ENCODE measurements around the gene FMN1. TPM values are rescaled to one million over a fixed set of nuclear protein-coding genes. Genes with fewer than 3 reads are reported as not detected.

The FMN1 gene
- total RNA-seq, 2 experiments from 2014 or later: not detected

DNA sequence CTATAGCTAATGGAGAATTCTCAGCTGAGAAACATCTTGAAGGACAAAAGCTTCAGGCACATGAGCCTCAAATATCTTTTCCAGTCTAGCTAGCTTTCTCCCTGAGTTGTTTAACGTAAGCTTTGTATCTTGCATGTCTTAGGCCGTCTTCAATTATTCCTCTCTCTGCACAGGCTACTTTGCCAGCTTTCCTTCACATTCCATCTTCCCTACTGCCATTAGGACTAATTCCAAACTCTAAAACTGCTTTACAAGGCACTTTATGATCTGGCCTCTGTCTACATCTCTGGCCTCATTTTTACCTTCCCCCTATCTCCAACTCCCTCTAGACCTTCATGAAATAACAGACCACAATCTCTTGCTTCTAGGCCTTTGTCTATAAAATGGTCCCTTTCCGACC is 305.3 kb downstream of the FMN1 start:
- H3K27ac Mint-ChIP-seq: no peak overlapping the region
- H3K27me3 Mint-ChIP-seq: no peaks in the 10 kb centered on the region
- H3K4me1 Mint-ChIP-seq: no peaks in the 10 kb centered on the region
- no peak for ATAC-seq
- no peak overlapping the region for H3K4me3 Mint-ChIP-seq
- H3K36me3 Mint-ChIP-seq: no peaks in the 10 kb centered on the region
- DNase-seq: no peak
- CTCF ChIA-PET: no interaction called here
- H3K9me3 Mint-ChIP-seq (ENCODE audit: low read depth): no peaks in the 10 kb centered on the region

- Mint-ChIP-seq H3K27ac (no peak overlapping the region), H3K36me3 (no peaks in the 10 kb centered on the region), H3K27me3 (no peaks in the 10 kb centered on the region), H3K4me3 (no peak overlapping the region), H3K4me1 (no peaks in the 10 kb centered on the region), H3K9me3 (ENCODE audit: low read depth) (no peaks in the 10 kb centered on the region)
- DNase-seq (no peak), ATAC-seq (no peak)
- CTCF ChIA-PET: no interaction called here
These were observed 306.2 kb downstream of the FMN1 start for GRCh38 chr15:32888221-32888761.

DNA sequence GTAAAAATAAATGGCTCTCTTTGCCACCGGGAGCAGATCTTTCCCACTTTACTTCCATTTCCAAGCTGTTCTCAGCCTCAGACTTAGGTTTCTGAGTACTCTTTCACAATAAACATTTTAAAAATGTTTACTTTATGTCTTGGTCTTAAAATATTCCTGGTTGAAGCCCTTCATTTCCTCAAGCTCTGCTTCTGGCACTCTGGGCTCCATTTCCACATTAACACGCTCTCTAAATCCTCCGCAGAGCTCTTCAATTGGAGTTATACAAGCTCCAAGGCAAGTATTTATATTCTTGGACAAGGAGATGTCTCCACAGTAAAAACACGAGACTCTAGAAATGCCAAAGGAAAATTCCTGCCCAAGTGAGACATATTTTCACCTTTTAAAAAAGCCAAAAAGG is 307.4 kb downstream of the FMN1 start:
- Mint-ChIP-seq H3K27me3 (no peaks in the 10 kb centered on the region), H3K9me3 (ENCODE audit: low read depth) (no peaks in the 10 kb centered on the region), H3K4me3 (no peak overlapping the region), H3K4me1 (no peaks in the 10 kb centered on the region), H3K27ac (no peak overlapping the region), H3K36me3 (no peaks in the 10 kb centered on the region)
- no peak for DNase-seq
- no peak for ATAC-seq
- CTCF ChIA-PET: no interaction called here

GRCh38 chr15:32886459-32886858 is 308.1 kb downstream of the FMN1 start:
- Mint-ChIP-seq H3K27ac (no peak overlapping the region), H3K9me3 (ENCODE audit: low read depth) (no peaks in the 10 kb centered on the region), H3K4me1 (no peaks in the 10 kb centered on the region), H3K4me3 (no peak overlapping the region), H3K27me3 (no peaks in the 10 kb centered on the region), H3K36me3 (no peaks in the 10 kb centered on the region)
- no peak for ATAC-seq
- CTCF ChIA-PET: no interaction called here
- no peak for DNase-seq

- Mint-ChIP-seq H3K27ac (no peak overlapping the region), H3K9me3 (ENCODE audit: low read depth) (no peaks in the 10 kb centered on the region), H3K4me1 (no peaks in the 10 kb centered on the region), H3K27me3 (no peaks in the 10 kb centered on the region), H3K36me3 (no peaks in the 10 kb centered on the region), H3K4me3 (no peak overlapping the region)
- no peak for ATAC-seq
- CTCF ChIA-PET: no interaction called here
- no peak for DNase-seq
These were observed 308.8 kb downstream of the FMN1 start for GRCh38 chr15:32885713-32886112.

DNA sequence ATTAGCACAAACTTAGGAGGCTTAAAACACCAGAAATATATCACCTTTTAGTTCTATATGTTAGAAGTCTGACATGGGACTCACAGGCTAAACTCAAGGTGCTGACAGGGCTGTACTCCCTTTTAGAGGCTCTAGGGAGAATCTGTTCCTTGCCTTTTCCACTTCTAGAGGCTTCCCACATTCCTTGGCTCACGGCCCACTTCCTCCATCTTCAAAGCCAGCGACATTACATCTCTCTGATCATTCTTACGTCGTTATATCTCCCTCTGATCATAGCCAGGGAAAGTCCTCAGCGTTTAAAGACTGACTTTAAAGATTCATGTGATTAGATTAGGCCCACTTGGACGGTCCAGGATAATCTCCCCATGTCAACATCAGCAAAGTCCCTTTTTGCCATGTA is 310.4 kb downstream of the FMN1 start:
- Mint-ChIP-seq H3K9me3 (ENCODE audit: low read depth) (no peaks in the 10 kb centered on the region), H3K27ac (no peak overlapping the region), H3K36me3 (no peaks in the 10 kb centered on the region), H3K27me3 (no peaks in the 10 kb centered on the region), H3K4me3 (no peak overlapping the region), H3K4me1 (no peaks in the 10 kb centered on the region)
- ATAC-seq (no peak), DNase-seq (no peak)
- CTCF ChIA-PET: no interaction called here

DNA sequence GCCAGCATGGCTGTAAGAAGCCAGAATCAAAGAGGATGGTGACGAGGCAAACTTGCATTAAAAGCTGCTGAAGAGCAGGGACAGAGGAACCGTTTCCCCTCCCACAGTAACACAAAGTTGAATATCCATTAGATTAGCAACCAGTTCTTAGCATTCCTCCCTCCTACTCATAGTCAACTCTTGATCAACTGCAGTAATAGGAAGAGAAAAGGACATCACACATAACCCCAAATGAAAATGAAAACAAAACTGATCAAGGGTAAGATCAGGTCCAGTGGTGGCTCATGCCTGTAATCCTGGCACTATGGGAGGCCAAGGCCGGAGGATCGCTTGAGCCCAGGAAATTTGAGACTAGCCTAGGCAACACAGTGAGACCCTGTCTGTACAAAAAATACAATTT is 311.6 kb downstream of the FMN1 start:
- CTCF ChIA-PET: no interaction called here
- no peaks in the 10 kb centered on the region for H3K36me3 Mint-ChIP-seq

DNA sequence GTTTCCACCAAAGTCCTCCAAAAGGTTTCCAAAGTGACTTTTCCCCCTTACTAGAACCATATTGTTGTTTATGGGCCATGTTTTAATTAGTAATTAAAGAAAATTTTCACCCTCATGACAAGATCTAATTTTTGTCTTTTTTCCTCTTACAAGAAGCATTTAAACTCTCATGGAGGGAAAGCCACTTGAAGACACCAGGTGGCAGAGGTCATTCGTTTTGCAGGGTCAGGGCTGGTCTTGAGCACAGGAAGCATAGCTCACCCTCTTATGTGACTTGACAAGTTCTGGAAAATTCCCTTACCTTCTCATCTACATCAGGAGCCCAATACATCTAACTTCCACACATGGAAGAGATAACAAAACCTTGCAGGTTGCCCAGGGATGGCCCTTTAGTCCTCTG is 313.0 kb downstream of the FMN1 start:
- CTCF ChIA-PET: no interaction called here
- no peak for ATAC-seq
- Mint-ChIP-seq H3K27ac (no peak overlapping the region), H3K27me3 (no peaks in the 10 kb centered on the region), H3K9me3 (ENCODE audit: low read depth) (no peaks in the 10 kb centered on the region), H3K4me1 (no peaks in the 10 kb centered on the region), H3K36me3 (no peaks in the 10 kb centered on the region), H3K4me3 (no peak overlapping the region)
- DNase-seq: no peak

More for the DNA sequence above, 311.6 kb downstream of the FMN1 start:
- Mint-ChIP-seq H3K27me3 (no peaks in the 10 kb centered on the region), H3K27ac (no peak overlapping the region), H3K4me3 (no peak overlapping the region), H3K4me1 (no peaks in the 10 kb centered on the region), H3K9me3 (ENCODE audit: low read depth) (no peaks in the 10 kb centered on the region)
- no peak for ATAC-seq
- no peak for DNase-seq

- Mint-ChIP-seq H3K4me3 (no peak overlapping the region), H3K27me3 (no peaks in the 10 kb centered on the region), H3K9me3 (ENCODE audit: low read depth) (no peaks in the 10 kb centered on the region), H3K36me3 (no peaks in the 10 kb centered on the region), H3K27ac (no peak overlapping the region), H3K4me1 (no peaks in the 10 kb centered on the region)
- ATAC-seq (no peak), DNase-seq (no peak)
- CTCF ChIA-PET: no interaction called here
These were observed 313.9 kb downstream of the FMN1 start for GRCh38 chr15:32880642-32881041.

DNA sequence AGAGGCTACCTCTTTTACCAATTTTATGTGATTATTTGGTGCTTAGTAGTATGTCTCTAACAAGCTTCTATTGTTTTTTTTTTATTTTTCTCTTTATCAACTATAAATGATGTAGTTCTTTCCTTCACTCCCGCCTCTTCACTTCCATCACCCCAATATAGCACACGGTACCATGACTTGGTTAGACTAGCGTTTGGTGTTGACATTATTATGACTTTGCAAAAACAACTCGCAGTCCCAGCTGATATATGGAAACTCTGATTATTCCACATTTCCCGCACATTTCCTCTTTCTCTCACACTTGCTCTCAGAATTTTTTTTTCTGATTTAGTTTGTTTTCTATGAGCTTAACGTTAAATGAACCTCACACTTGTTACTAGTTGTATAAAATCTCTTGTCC is 314.5 kb downstream of the FMN1 start:
- Mint-ChIP-seq H3K36me3 (no peaks in the 10 kb centered on the region), H3K27me3 (no peaks in the 10 kb centered on the region), H3K4me3 (no peak overlapping the region), H3K4me1 (no peaks in the 10 kb centered on the region), H3K27ac (no peak overlapping the region), H3K9me3 (ENCODE audit: low read depth) (no peaks in the 10 kb centered on the region)
- DNase-seq (no peak), ATAC-seq (no peak)
- CTCF ChIA-PET: no interaction called here

DNA sequence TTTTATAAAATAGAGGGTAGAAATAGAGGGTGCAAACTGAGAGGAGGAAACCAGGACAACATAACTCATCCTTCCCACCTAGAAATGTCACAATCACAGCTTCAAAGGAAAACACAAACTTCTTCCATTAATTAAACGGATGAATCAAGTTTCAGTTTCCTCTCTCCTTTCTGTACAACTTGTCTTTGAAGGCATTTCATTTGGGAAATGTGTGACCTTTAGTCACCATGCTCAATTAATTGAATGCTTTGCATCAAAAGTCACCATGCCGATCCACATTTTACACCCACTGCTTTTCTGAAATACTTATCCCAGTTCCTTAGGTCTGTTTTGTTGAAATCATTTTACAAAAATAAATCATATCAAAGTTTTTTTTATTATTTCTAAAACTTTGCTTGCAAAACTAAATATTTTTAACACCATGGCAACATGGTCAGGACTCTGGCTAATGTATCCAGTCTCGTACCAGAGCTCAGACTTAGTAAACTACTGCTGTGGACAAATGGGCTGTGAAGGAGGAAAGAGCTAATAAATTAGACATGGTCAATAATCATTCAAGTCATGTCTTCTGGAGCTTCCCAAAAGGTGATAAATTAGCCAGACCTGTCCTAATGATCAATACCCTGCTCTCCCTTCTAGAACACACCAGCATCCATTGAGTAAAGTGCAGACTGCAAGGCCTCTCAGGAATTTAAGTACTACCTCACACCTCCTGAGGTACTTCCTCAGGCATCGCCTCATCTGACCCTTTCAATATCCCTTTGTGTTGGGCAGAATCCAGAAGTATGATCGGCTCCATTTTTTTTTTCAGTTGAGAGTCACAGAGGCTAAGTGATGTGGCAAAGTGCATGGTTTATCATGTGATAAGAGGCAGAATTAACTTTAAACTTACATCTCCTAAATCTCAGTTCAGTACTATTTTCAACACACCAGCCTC is 315.4 kb downstream of the FMN1 start:
- ATAC-seq (no peak), DNase-seq (no peak)
- H3K36me3 Mint-ChIP-seq: no peaks in the 10 kb centered on the region
- no peak overlapping the region for H3K27ac Mint-ChIP-seq
- H3K9me3 Mint-ChIP-seq (ENCODE audit: low read depth): no peaks in the 10 kb centered on the region
- no peak overlapping the region for H3K4me3 Mint-ChIP-seq
- CTCF ChIA-PET: no interaction called here
- H3K4me1 Mint-ChIP-seq: no peaks in the 10 kb centered on the region
- peaks cover 2% of the 10 kb centered on the region for H3K27me3 Mint-ChIP-seq

- Mint-ChIP-seq H3K9me3 (ENCODE audit: low read depth) (no peaks in the 10 kb centered on the region), H3K27ac (no peak overlapping the region)
- CTCF ChIA-PET: no interaction called here
These were observed 316.2 kb downstream of the FMN1 start for GRCh38 chr15:32878342-32878741.

GRCh38 chr15:32877252-32878019 is 317.1 kb downstream of the FMN1 start:
- no peak for ATAC-seq
- peaks cover 2% of the 10 kb centered on the region for H3K27me3 Mint-ChIP-seq
- H3K27ac Mint-ChIP-seq: no peak overlapping the region
- CTCF ChIA-PET: no interaction called here
- no peak for DNase-seq
- no peaks in the 10 kb centered on the region for H3K4me1 Mint-ChIP-seq
- H3K9me3 Mint-ChIP-seq (ENCODE audit: low read depth): no peaks in the 10 kb centered on the region
- no peak overlapping the region for H3K4me3 Mint-ChIP-seq
- no peaks in the 10 kb centered on the region for H3K36me3 Mint-ChIP-seq

More at GRCh38 chr15:32878342-32878741, 316.2 kb downstream of the FMN1 start:
- Mint-ChIP-seq H3K36me3 (no peaks in the 10 kb centered on the region), H3K4me1 (no peaks in the 10 kb centered on the region), H3K27me3 (peaks cover 2% of the 10 kb centered on the region), H3K4me3 (no peak overlapping the region)
- ATAC-seq: no peak
- no peak for DNase-seq

Measured in activated CD8-positive, alpha-beta memory T cell treated with anti-CD3 and anti-CD28 coated beads, Interleukin-2, amount 10 ng/mL, durations not matched to agents 7 days and 5 days (primary cell).